HepG2 (cell line): ENCODE data around the gene PRRC1. TPM values are rescaled to one million over a fixed set of nuclear protein-coding genes. Genes with fewer than 3 reads are reported as not detected.
"Not testable (repeated sequence)": the region's sequence is repeated elsewhere in the genome, so short reads cannot be mapped to it uniquely, and the experiment has no call there.

Experiments used
- ATAC-seq: fragments of 200-7000 bp; cut with Tn5 transposase; 3 replicates; pipeline ENCODE4 v1.9.1; 2020; ENCODE audit warnings: mild to moderate bottlenecking, moderate library complexity
- BruUV-seq: library from RNA; stranded (reverse); fragments of 400-500 nt; replicated peaks from 2 replicates; lab custom pipeline; 2021; lab: Mats Ljungman, UMichigan
- CTCF ChIA-PET: fragments of 300-600 bp; formaldehyde crosslinking; extraction: SDS; loops from one replicate; lab custom pipeline; 2021; ENCODE audit warnings: low total read pairs, inconsistent platforms, low intra/inter-chr PET ratio; lab: Yijun Ruan, JAX
- POLR2A ChIA-PET: fragments of 350-600 bp; sonication (Branson Sonifier 250); formaldehyde crosslinking; loops from one replicate; lab custom pipeline; 2020; ENCODE audit warnings: antibody characterized with exemption, inconsistent platforms; lab: Yijun Ruan, JAX
- DNase-seq: peaks from one replicate; pipeline ENCODE4 v3.0.0-alpha.2; 2015; ENCODE audit warnings: low spot score
- FAIRE-seq: peaks from 3 replicates; lab custom pipeline; 2011; peaks lifted over from hg19 to GRCh38; lab: Jason Lieb, UNC
- H2AFZ ChIP-seq: one replicate; pipeline ENCODE4 v1.6.1; 2011; ENCODE audit warnings: low read length, inconsistent platforms
- H3K27ac ChIP-seq: fragments of 300-600 bp; 3 replicates; pipeline ENCODE4 v1.8.0; 2011; ENCODE audit warnings: mixed run types, mild to moderate bottlenecking, mixed read lengths, low read length, inconsistent platforms; ENCODE audit not compliant: insufficient read depth; ENCODE audit errors: extremely low read length
- H3K27me3 ChIP-seq, 2 experiments: fragments of 200-600 bp in 1 of 2; 2 replicates in 1 of 2; 3 replicates in 1 of 2; pipeline versions ENCODE4 v1.6.0 to v1.8.0; 2011; ENCODE audit warnings: low read length in 2 of 2, mild to moderate bottlenecking in 2 of 2, moderate library complexity in 2 of 2, inconsistent platforms in 1 of 2; ENCODE audit not compliant: insufficient read depth in 2 of 2, control insufficient read depth in 1 of 2
- H3K36me3 ChIP-seq, 2 experiments: fragments of 200-600 bp in 1 of 2; replicated peaks in 1 of 2; 2 replicates in 1 of 2; 3 replicates in 1 of 2; pipeline versions ENCODE4 v1.5.1 to v1.8.0; 2011; ENCODE audit warnings: low read length in 2 of 2, inconsistent platforms in 1 of 2; ENCODE audit not compliant: insufficient read depth in 2 of 2, control insufficient read depth in 1 of 2
- H3K4me1 ChIP-seq: 2 replicates; pipeline ENCODE4 v1.5.1; 2012; ENCODE audit warnings: low read length, inconsistent platforms; ENCODE audit not compliant: insufficient read depth
- H3K4me2 ChIP-seq: 2 replicates; pipeline ENCODE4 v1.6.0; 2011; ENCODE audit warnings: low read depth, low read length, inconsistent platforms
- H3K4me3 ChIP-seq, 3 experiments: fragments of 200-600 bp in 1 of 3; sonication (generic), shearing (Covaris generic) in 1 of 3; replicated peaks in 1 of 3; 2 replicates each; pipeline ENCODE4 v1.5.1; 2011 to 2016; ENCODE audit warnings: low read length in 3 of 3, inconsistent platforms in 2 of 3, low read depth in 2 of 3, mild to moderate bottlenecking in 2 of 3, control low read depth in 1 of 3, mixed read lengths in 1 of 3; ENCODE audit not compliant: insufficient read depth in 1 of 3
- H3K79me2 ChIP-seq: one replicate; pipeline ENCODE4 v1.6.1; 2011; ENCODE audit warnings: low read length, inconsistent platforms; ENCODE audit not compliant: insufficient read depth
- H3K9ac ChIP-seq: 2 replicates; pipeline ENCODE4 v1.6.0; 2011; ENCODE audit warnings: mild to moderate bottlenecking, low read depth, low read length, inconsistent platforms; ENCODE audit not compliant: insufficient read depth
- H3K9me3 ChIP-seq: 2 replicates; pipeline ENCODE4 v1.5.1; 2012; ENCODE audit warnings: mild to moderate bottlenecking, low read length
- H4K20me1 ChIP-seq: 2 replicates; pipeline ENCODE4 v1.6.0; 2011; ENCODE audit warnings: inconsistent platforms, mild to moderate bottlenecking, low read length, moderate library complexity; ENCODE audit not compliant: insufficient read depth
- ZBTB20 ChIP-seq: sonication (generic); formaldehyde crosslinking; IDR thresholded peaks from 2 replicates; pipeline ENCODE4 v1.8.1; 2023; ENCODE audit warnings: missing genetic modification reagents, low read depth, mild to moderate bottlenecking, borderline replicate concordance
- WGBS: methylation state at CpG from one replicate; pipeline ENCODE4 v1.1.6; 2017; ENCODE audit warnings: low lambda C conversion rate; 5-methylcytosine and 5-hydroxymethylcytosine counted together
- in situ Hi-C: cut with HindIII; loops from 2 replicates; pipeline ENCODE4 v1.10.0; 2017; ENCODE audit warnings: low pct_unique_long_range_greater_than_20kb; ENCODE audit not compliant: extremely low pct_ligation_motif_present
- intact Hi-C: fragments of 100-400 bp; cut with micrococcal nuclease; formaldehyde crosslinking; loops from one replicate; pipeline ENCODE4 v1.10.0; 2022; ENCODE audit not compliant: unreplicated experiment
- polyA plus RNA-seq, 8 experiments: library from polyadenylated mRNA; depleted of rRNA in 3 of 8; stranded (reverse) in 7 of 8; unstranded in 1 of 8; fragments of >200 nt; fragmentation: Illumina TruSeq in 4 of 8; extraction: Trizol in 4 of 8; gene quantifications; 2 replicates each; pipeline versions ENCODE4 v1.2.1 to v1.2.3, GENCODE V29; 2011 to 2016; ENCODE audit warnings: low read depth in 4 of 8, missing spikeins in 1 of 8, mixed read lengths in 1 of 8; ENCODE audit not compliant: insufficient read depth in 1 of 8
- total RNA-seq, 5 experiments: library from RNA; depleted of rRNA; stranded (reverse); fragments of >200 nt; fragmentation: Illumina TruSeq; extraction: Trizol; gene quantifications; 2 replicates each; pipeline ENCODE4 v1.2.3, GENCODE V29; 2016; ENCODE audit warnings: low read depth in 1 of 5
- TF ChIP-seq, protein P1 (sequence below): sonication (generic); formaldehyde crosslinking; IDR thresholded peaks from 2 replicates; pipeline ENCODE4 v1.4.0; 2020; ENCODE audit warnings: low read depth, missing genetic modification reagents

PRRC1 gene
- total and polyA plus RNA-seq, 2 of the 13 experiments (the other 11 are each of a cell fraction or from before 2014, with no cell fraction given): 48.5 to 51.9 TPM

DNA sequence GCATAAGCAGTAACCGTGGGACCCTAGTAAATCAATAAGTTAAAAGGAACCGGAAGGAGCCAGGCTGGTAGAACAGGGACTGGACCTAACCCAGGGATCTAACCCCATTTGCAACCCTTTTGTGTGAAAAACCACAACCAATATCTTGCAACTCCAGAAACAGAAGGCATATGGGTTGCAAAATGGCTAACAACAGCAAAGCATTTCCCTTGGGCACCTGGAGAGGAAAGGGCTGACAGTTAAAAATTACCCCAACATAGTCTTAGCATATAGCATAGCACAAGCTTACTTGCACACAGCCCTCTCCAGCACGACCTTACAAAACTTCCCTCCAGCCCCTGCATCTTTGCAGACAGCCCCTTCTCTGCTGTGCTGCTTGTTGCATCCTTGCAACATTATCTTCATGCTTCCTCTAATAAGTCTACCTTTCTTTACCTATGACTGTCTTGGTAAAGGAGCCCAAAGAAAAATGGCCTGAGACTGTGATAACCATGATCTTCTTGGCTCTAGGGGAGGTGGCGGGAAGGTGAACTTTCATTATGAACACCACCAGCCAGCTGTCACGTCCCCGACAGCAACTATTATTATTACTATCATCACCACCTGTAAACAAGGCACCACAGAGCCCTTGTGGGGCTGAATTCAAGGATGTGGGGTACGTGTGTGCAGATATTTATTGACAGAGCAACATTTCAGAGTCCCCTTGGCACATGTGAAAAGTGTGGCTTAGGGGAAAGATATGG is 49.8 kb downstream of the PRRC1 start (continued):
- TF ChIP-seq, protein P1, sequence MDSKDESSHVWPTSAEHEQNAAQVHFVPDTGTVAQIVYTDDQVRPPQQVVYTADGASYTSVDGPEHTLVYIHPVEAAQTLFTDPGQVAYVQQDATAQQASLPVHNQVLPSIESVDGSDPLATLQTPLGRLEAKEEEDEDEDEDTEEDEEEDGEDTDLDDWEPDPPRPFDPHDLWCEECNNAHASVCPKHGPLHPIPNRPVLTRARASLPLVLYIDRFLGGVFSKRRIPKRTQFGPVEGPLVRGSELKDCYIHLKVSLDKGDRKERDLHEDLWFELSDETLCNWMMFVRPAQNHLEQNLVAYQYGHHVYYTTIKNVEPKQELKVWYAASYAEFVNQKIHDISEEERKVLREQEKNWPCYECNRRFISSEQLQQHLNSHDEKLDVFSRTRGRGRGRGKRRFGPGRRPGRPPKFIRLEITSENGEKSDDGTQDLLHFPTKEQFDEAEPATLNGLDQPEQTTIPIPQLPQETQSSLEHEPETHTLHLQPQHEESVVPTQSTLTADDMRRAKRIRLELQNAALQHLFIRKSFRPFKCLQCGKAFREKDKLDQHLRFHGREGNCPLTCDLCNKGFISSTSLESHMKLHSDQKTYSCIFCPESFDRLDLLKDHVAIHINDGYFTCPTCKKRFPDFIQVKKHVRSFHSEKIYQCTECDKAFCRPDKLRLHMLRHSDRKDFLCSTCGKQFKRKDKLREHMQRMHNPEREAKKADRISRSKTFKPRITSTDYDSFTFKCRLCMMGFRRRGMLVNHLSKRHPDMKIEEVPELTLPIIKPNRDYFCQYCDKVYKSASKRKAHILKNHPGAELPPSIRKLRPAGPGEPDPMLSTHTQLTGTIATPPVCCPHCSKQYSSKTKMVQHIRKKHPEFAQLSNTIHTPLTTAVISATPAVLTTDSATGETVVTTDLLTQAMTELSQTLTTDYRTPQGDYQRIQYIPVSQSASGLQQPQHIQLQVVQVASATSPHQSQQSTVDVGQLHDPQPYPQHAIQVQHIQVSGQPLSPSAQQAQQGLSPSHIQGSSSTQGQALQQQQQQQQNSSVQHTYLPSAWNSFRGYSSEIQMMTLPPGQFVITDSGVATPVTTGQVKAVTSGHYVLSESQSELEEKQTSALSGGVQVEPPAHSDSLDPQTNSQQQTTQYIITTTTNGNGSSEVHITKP (CRISPR knock-in tag): no peak

DNA sequence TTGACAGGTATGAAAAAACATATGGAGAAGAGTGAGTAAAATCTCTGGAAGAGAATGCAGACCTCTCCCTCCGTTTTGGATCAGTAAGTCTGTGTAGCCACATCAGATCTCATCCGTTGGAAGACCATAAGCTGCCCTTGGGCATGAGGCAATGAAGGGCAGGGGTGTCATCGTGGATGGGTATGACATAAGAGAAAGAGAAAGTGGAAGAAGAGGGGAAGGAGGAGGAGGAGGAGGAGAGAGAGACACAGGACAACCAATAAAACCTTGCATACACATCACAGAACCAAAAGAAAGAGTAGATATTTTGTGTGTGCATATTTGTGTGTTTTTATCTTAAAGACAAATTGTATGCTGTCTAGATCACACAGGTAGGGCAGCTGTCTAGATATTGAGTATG is 50.7 kb downstream of the PRRC1 start:
- DNase-seq: no peak
- WGBS: 1% methylated on average over 3 of the region's 3 CpGs
- POLR2A ChIA-PET: no interaction called here
- Histone ChIP-seq H3K27ac (no peak overlapping the region), H3K36me3 (no peaks in the 10 kb centered on the region), H3K9ac (no peak overlapping the region), H3K79me2 (no peaks in the 10 kb centered on the region), H3K4me1 (no peaks in the 10 kb centered on the region), H4K20me1 (no peaks in the 10 kb centered on the region), H3K9me3 (no peaks in the 10 kb centered on the region), H2AFZ (no peak overlapping the region), H3K27me3 (peaks cover 0 to 3% of the 10 kb centered on the region in 2 experiments; a peak in 2 of 5 replicates), H3K4me2 (no peak overlapping the region), H3K4me3 (no peak overlapping the region)
- TF ChIP-seq ZBTB20 (CRISPR knock-in tag): no peak
- in situ Hi-C loops (loop anchor here (25.0 kb wide), 1 partner anchor 1519 kb away; the partner anchor contains the start of gene ISOC1), intact Hi-C loops (loop anchor here (10.0 kb wide), 1 partner anchor 1107 kb away; no protein-coding TSS in a partner anchor)
- BruUV-seq: no TSS peak
- ATAC-seq: no peak
- CTCF ChIA-PET: no interaction called here
- FAIRE-seq: no peak

DNA sequence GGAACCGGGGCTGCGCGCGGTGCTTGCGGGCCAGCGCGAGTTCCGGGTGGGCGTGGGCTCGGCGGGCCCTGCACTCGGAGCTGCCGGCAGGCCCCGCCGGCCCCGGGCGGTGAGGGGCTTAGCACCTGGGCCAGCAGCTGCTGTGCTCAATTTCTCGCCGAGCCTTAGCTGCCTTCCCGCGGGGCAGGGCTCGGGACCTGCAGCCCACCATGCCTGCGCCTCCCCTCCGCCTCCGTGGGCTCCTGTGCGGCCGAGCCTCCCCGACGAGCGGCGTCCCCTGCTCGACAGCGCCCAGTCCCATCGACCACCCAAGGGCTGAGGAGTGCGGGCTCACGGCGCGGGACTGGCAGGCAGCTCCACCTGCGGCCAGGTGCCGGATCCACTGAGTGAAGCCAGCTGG is 52.0 kb downstream of the PRRC1 start:
- in situ Hi-C loops: loop anchor here (25.0 kb wide), 1 partner anchor 1518 kb away; the partner anchor contains the start of gene ISOC1
- not testable (repeated sequence) for FAIRE-seq

More for the DNA sequence above, 52.0 kb downstream of the PRRC1 start:
- DNase-seq, H4K20me1 ChIP-seq, H3K27ac ChIP-seq, H2AFZ ChIP-seq, H3K27me3 ChIP-seq, H3K9ac ChIP-seq, H3K9me3 ChIP-seq, H3K36me3 ChIP-seq, POLR2A ChIA-PET, BruUV-seq, H3K4me3 ChIP-seq, CTCF ChIA-PET, H3K79me2 ChIP-seq, ATAC-seq, H3K4me1 ChIP-seq, H3K4me2 ChIP-seq: not testable (repeated sequence)
- intact Hi-C loops: loop anchor here (10.0 kb wide), 1 partner anchor 1105 kb away; no protein-coding TSS in a partner anchor
- WGBS: no CpG with 5 or more reads among the region's 40 CpGs
